Mesothelial cell of epicardium (in vitro differentiated cells): ENCODE data around the gene LDLRAP1. TPM values are rescaled to one million over a fixed set of nuclear protein-coding genes. Genes with fewer than 3 reads are reported as not detected.

ENCODE experiments used
- DNase-seq, 2 experiments: peaks; one replicate each; pipeline ENCODE4 v3.0.0; 2021; ENCODE audit warnings: low spot score in 2 of 2; ENCODE audit not compliant: unreplicated experiment in 2 of 2
- H3K27ac Mint-ChIP-seq: 2 replicates; pipeline ENCODE4 v1.8.0; 2021; ENCODE audit warnings: mixed read lengths
- H3K27me3 Mint-ChIP-seq: 2 replicates; pipeline ENCODE4 v1.8.0; 2021; ENCODE audit warnings: low read depth, mixed read lengths
- H3K36me3 Mint-ChIP-seq: 2 replicates; pipeline ENCODE4 v1.8.0; 2021; ENCODE audit warnings: mixed read lengths
- H3K4me1 Mint-ChIP-seq: 2 replicates; pipeline ENCODE4 v1.8.0; 2021; ENCODE audit warnings: mixed read lengths
- H3K4me3 Mint-ChIP-seq: 2 replicates; pipeline ENCODE4 v1.8.0; 2021; ENCODE audit warnings: mild to moderate bottlenecking, moderate library complexity, mixed read lengths
- H3K9me3 Mint-ChIP-seq: 2 replicates; pipeline ENCODE4 v1.8.0; 2021; ENCODE audit warnings: mixed read lengths
- CTCF ChIP-seq: fragments of 200-600 bp; sonication (generic); IDR thresholded peaks from one replicate; pipeline ENCODE4 v1.5.0; 2021; ENCODE audit warnings: antibody characterized with exemption; ENCODE audit not compliant: unreplicated experiment
- total RNA-seq: library from RNA; stranded (reverse); gene quantifications from 3 replicates; pipeline ENCODE4 v1.2.1, GENCODE V29; 2021

The LDLRAP1 gene
- total RNA-seq, 1 donor from 2014 or later: 10.0 TPM

- no peaks in the 10 kb centered on the region for H3K36me3 Mint-ChIP-seq
- TF ChIP-seq CTCF: no peak
- peaks cover 2% of the 10 kb centered on the region for H3K27me3 Mint-ChIP-seq
- no peaks in the 10 kb centered on the region for H3K9me3 Mint-ChIP-seq
- H3K27ac Mint-ChIP-seq: no peak overlapping the region
- H3K4me1 Mint-ChIP-seq: peaks cover 4% of the 10 kb centered on the region
- no peak overlapping the region for H3K4me3 Mint-ChIP-seq
- no peak for DNase-seq
Observed at GRCh38 chr1:25537153-25537831, 6.1 kb upstream of the LDLRAP1 start.

GRCh38 chr1:25538191-25538767 is 5.1 kb upstream of the LDLRAP1 start:
- Mint-ChIP-seq H3K4me1 (peaks cover 4% of the 10 kb centered on the region), H3K27ac (no peak overlapping the region), H3K27me3 (peaks cover 2% of the 10 kb centered on the region), H3K9me3 (no peaks in the 10 kb centered on the region), H3K36me3 (no peaks in the 10 kb centered on the region), H3K4me3 (no peak overlapping the region)
- no peak for TF ChIP-seq CTCF
- no peak for DNase-seq

GRCh38 chr1:25540750-25541342 is 2.6 kb upstream of the LDLRAP1 start:
- no peak for TF ChIP-seq CTCF
- Mint-ChIP-seq H3K27ac (no peak overlapping the region), H3K4me1 (peaks cover 10% of the 10 kb centered on the region), H3K27me3 (peaks cover 5% of the 10 kb centered on the region), H3K9me3 (no peaks in the 10 kb centered on the region), H3K36me3 (no peaks in the 10 kb centered on the region), H3K4me3 (no peak overlapping the region)
- no peak for DNase-seq

DNA sequence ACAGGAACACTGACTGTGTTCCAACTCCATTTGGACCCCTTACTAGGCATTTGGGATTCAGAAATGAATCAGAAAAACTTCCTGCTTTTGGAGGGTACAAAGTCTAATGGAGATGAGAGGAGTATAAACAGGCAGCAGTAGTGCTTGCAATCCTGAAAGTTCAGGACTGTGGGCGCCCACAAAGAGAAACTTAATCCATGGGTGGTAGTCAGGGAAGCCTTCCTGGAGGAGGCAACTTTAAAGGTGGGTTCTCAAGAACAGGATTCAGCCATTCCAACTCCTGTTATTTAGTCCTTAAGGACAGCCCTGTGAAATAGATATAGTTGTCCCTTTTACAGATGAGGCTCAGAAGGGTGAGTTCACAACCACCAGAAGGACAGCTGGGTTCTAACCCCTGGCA is 2.0 kb upstream of the LDLRAP1 start:
- Mint-ChIP-seq H3K9me3 (no peaks in the 10 kb centered on the region), H3K27me3 (peaks cover 5% of the 10 kb centered on the region), H3K36me3 (no peaks in the 10 kb centered on the region), H3K4me3 (no peak overlapping the region), H3K27ac (no peak overlapping the region), H3K4me1 (peaks cover 10% of the 10 kb centered on the region)
- no peak for DNase-seq
- no peak for TF ChIP-seq CTCF

GRCh38 chr1:25541889-25542658 is 1.3 kb upstream of the LDLRAP1 start:
- Mint-ChIP-seq H3K9me3 (no peaks in the 10 kb centered on the region), H3K4me3 (peak overlapping the region; percentile 54), H3K36me3 (no peaks in the 10 kb centered on the region), H3K27ac (no peak overlapping the region), H3K4me1 (peaks cover 10% of the 10 kb centered on the region), H3K27me3 (peaks cover 5% of the 10 kb centered on the region)
- no peak for DNase-seq
- no peak for TF ChIP-seq CTCF
